A549 treated with DMSO at 1 μM for 4 hours (cell line): Measurements from ENCODE around the gene GOLGA6C. TPM values are rescaled to one million over a fixed set of nuclear protein-coding genes. Genes with fewer than 3 reads are reported as not detected.

Experiments
- total RNA-seq: library from RNA; stranded (reverse); fragments of 200-300 nt; extraction: Qiagen RNA extraction; gene quantifications from 5 replicates; pipeline ENCODE4 v1.2.3, GENCODE V29; 2022; ENCODE audit warnings: low read depth

The GOLGA6C gene, protein sequence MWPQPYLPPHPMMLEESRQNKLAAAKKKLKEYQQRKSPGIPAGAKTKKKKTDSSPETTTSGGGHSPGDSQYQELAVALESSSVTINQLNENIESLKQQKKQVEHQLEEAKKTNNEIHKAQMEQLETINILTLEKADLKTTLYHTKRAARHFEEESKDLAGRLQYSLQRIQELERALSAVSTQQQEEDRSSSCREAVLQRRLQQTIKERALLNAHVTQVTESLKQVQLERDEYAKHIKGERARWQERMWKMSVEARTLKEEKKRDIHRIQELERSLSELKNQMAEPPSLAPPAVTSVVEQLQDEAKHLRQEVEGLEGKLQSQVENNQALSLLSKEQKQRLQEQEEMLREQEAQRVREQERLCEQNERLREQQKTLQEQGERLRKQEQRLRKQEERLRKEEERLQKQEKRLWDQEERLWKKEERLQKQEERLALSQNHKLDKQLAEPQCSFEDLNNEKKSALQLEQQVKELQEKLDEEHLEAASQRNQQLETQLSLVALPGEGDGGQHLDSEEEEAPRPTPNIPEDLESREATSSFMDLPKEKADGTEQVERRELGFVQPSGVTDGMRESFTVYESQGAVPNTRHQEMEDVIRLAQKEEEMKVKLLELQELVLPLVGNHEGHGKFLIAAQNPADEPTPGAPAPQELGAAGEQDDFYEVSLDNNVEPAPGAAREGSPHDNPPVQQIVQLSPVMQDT
- 0.06 TPM in 1 of 5 replicates, not detected in the others for total RNA-seq

DNA sequence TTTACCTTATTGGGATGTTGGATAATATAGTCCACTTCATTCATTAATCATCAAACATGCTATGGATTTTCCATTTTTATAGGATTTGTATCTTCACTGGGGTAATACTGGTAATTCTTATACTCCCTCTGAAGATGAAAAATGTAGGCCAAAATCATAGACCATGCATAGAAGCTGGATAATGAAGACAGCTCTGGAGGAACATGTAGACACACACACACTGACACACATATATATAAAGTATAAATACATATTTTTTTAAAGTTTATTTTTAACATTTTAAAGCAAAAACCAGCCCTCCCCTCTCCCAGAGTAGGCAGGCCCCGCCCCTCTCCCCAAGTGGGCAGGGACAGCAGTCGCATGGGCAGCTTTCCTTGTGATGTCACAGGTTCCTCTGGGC lies at the start of gene GOLGA6C:
TSS of gene GOLGA6C (plus strand) at position 301 of the 400 bp plus-strand sequence. CDS start 265 bp downstream, outside the sequence.

GRCh38 chr15:75282572-75282971 lies 24.4 kb downstream of the GOLGA6C start, which contains the start of gene GOLGA6D:
Gene GOLGA6D, plus strand, starts transcription at chr15:75282835. Its CDS starts 41 bp downstream, at chr15:75282876.

Other genes with a start within 250 kb of the GOLGA6C start
- 18.0 to 20.4 TPM (median 18.6 TPM) in 5 replicates for gene PPCDC, start 234.7 kb upstream of the GOLGA6C start, total RNA-seq
- gene C15orf39, start 56.5 kb upstream of the GOLGA6C start, total RNA-seq: 26.7 to 33.3 TPM (median 29.1 TPM) in 5 replicates
- 0.11 to 0.12 TPM in 2 of 5 replicates, not detected in the others for gene GOLGA6D, start 24.5 kb downstream of the GOLGA6C start, total RNA-seq
- gene COMMD4, start 77.7 kb downstream of the GOLGA6C start, total RNA-seq: 163 to 201 TPM (median 176 TPM) in 5 replicates
- 0.80 to 2.9 TPM (median 2.7 TPM) in 5 replicates for gene NEIL1, start 88.7 kb downstream of the GOLGA6C start, total RNA-seq
- gene MAN2C1, start 110.3 kb downstream of the GOLGA6C start, total RNA-seq: 68.6 to 83.0 TPM (median 80.2 TPM) in 5 replicates
- gene SIN3A, start 193.4 kb downstream of the GOLGA6C start, total RNA-seq: 29.2 to 38.7 TPM (median 36.8 TPM) in 5 replicates